Measurements from ENCODE around the gene TYSND1. TPM values are rescaled to one million over a fixed set of nuclear protein-coding genes. Genes with fewer than 3 reads are reported as not detected.

The TYSND1 gene
- total RNA-seq, 1 donor from 2014 or later: 17.5 TPM

- no peak overlapping the region for H3K4me3 Mint-ChIP-seq
- H3K9me3 Mint-ChIP-seq: no peaks in the 10 kb centered on the region
- no peak overlapping the region for H3K27ac Mint-ChIP-seq
- no peaks in the 10 kb centered on the region for H3K27me3 Mint-ChIP-seq
- H3K36me3 Mint-ChIP-seq: no peaks in the 10 kb centered on the region
- TF ChIP-seq CTCF (conservative IDR thresholded peaks at IDR 0.05): no peak
- no peak for DNase-seq (ENCODE audit: extremely low spot score, unreplicated experiment)
- H3K4me1 Mint-ChIP-seq (ENCODE audit: unreplicated experiment): peaks cover 7% of the 10 kb centered on the region
Observed at GRCh38 chr10:70191161-70191971, 44.9 kb upstream of the TYSND1 start.

GRCh38 chr10:70190581-70190980, 44.1 kb upstream of the TYSND1 start:
- H3K36me3 Mint-ChIP-seq: no peaks in the 10 kb centered on the region
- no peak for DNase-seq (ENCODE audit: extremely low spot score, unreplicated experiment)
- H3K4me3 Mint-ChIP-seq: no peak overlapping the region
- no peak overlapping the region for H3K27ac Mint-ChIP-seq
- no peak for TF ChIP-seq CTCF (conservative IDR thresholded peaks at IDR 0.05)
- peaks cover 7% of the 10 kb centered on the region for H3K4me1 Mint-ChIP-seq (ENCODE audit: unreplicated experiment)
- no peaks in the 10 kb centered on the region for H3K9me3 Mint-ChIP-seq
- H3K27me3 Mint-ChIP-seq: no peaks in the 10 kb centered on the region

GRCh38 chr10:70190102-70190501, 43.6 kb upstream of the TYSND1 start:
- Mint-ChIP-seq H3K36me3 (no peaks in the 10 kb centered on the region), H3K27me3 (peaks cover 4% of the 10 kb centered on the region), H3K9me3 (no peaks in the 10 kb centered on the region), H3K27ac (no peak overlapping the region), H3K4me3 (no peak overlapping the region), H3K4me1 (ENCODE audit: unreplicated experiment) (peaks cover 7% of the 10 kb centered on the region)
- DNase-seq (ENCODE audit: extremely low spot score, unreplicated experiment): no peak
- no peak for TF ChIP-seq CTCF (conservative IDR thresholded peaks at IDR 0.05)

GRCh38 chr10:70188768-70189167, 42.3 kb upstream of the TYSND1 start:
- Mint-ChIP-seq H3K36me3 (no peaks in the 10 kb centered on the region), H3K4me3 (no peak overlapping the region), H3K27ac (no peak overlapping the region), H3K9me3 (no peaks in the 10 kb centered on the region), H3K27me3 (peaks cover 12% of the 10 kb centered on the region), H3K4me1 (ENCODE audit: unreplicated experiment) (peaks cover 7% of the 10 kb centered on the region)
- DNase-seq (ENCODE audit: extremely low spot score, unreplicated experiment): no peak
- no peak for TF ChIP-seq CTCF (conservative IDR thresholded peaks at IDR 0.05)

- Mint-ChIP-seq H3K9me3 (no peaks in the 10 kb centered on the region), H3K36me3 (no peaks in the 10 kb centered on the region), H3K27me3 (peaks cover 23% of the 10 kb centered on the region), H3K27ac (no peak overlapping the region), H3K4me1 (ENCODE audit: unreplicated experiment) (peaks cover 3% of the 10 kb centered on the region), H3K4me3 (no peak overlapping the region)
- no peak for DNase-seq (ENCODE audit: extremely low spot score, unreplicated experiment)
- TF ChIP-seq CTCF (conservative IDR thresholded peaks at IDR 0.05): no peak
Observed at GRCh38 chr10:70186571-70186970, 40.1 kb upstream of the TYSND1 start.
